Measurements from ENCODE around the gene FOXP1. TPM values are rescaled to one million over a fixed set of nuclear protein-coding genes. Genes with fewer than 3 reads are reported as not detected.

FOXP1 gene
- total and polyA plus RNA-seq, 2 donors (not counting 1 experiment from before 2014, with no cell fraction given), result 70.3 to 101 TPM

- no peak for DNase-seq (ENCODE audit: low read depth in 2 of 2)
- H3K36me3 ChIP-seq (ENCODE audit: control insufficient read depth, insufficient read depth, low read length), result no peaks in the 10 kb centered on the region
- H3K27ac ChIP-seq (ENCODE audit: insufficient read depth, low read length), result no peak overlapping the region
- no peak for TF ChIP-seq EZH2 (IDR thresholded peaks at IDR 0.05; ENCODE audit: low read length, missing control alignments)
- TF ChIP-seq, protein P1, sequence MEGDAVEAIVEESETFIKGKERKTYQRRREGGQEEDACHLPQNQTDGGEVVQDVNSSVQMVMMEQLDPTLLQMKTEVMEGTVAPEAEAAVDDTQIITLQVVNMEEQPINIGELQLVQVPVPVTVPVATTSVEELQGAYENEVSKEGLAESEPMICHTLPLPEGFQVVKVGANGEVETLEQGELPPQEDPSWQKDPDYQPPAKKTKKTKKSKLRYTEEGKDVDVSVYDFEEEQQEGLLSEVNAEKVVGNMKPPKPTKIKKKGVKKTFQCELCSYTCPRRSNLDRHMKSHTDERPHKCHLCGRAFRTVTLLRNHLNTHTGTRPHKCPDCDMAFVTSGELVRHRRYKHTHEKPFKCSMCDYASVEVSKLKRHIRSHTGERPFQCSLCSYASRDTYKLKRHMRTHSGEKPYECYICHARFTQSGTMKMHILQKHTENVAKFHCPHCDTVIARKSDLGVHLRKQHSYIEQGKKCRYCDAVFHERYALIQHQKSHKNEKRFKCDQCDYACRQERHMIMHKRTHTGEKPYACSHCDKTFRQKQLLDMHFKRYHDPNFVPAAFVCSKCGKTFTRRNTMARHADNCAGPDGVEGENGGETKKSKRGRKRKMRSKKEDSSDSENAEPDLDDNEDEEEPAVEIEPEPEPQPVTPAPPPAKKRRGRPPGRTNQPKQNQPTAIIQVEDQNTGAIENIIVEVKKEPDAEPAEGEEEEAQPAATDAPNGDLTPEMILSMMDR (conservative IDR thresholded peaks at IDR 0.05 in 1 of 2, IDR thresholded peaks at IDR 0.05 in 1 of 2; ENCODE audit: low read depth in 1 of 2, low read length in 2 of 2), result no peak
- no peak overlapping the region for H3K4me3 ChIP-seq (replicated peaks in 1 of 4; ENCODE audit: control extremely low read depth in 1 of 4, insufficient read depth in 1 of 4, low read depth in 3 of 4, low read length in 4 of 4)
- H3K9ac ChIP-seq (ENCODE audit: insufficient read depth, low read length), result no peak overlapping the region
- no peaks in the 10 kb centered on the region for H3K9me3 ChIP-seq (ENCODE audit: control insufficient read depth, insufficient read depth, low read depth, low read length)
- no peak overlapping the region for H3K4me2 ChIP-seq (ENCODE audit: extremely low read depth, insufficient read depth, low read length)
- H3K79me2 ChIP-seq (ENCODE audit: control insufficient read depth, insufficient read depth, low read length), result peaks cover 65% of the 10 kb centered on the region
- H2AFZ ChIP-seq (ENCODE audit: low read length), result no peak overlapping the region
- no peaks in the 10 kb centered on the region for H4K20me1 ChIP-seq (ENCODE audit: control insufficient read depth, extremely low read depth, insufficient read depth, low read length)
- no peaks in the 10 kb centered on the region for H3K27me3 ChIP-seq (ENCODE audit: control insufficient read depth, insufficient read depth, low read length)
- H3K4me1 ChIP-seq (ENCODE audit: control insufficient read depth, extremely low read depth, insufficient read depth, low read length), result no peaks in the 10 kb centered on the region
Observed at GRCh38 chr3:71124048-71124447, 459.5 kb downstream of the FOXP1 start.

DNA sequence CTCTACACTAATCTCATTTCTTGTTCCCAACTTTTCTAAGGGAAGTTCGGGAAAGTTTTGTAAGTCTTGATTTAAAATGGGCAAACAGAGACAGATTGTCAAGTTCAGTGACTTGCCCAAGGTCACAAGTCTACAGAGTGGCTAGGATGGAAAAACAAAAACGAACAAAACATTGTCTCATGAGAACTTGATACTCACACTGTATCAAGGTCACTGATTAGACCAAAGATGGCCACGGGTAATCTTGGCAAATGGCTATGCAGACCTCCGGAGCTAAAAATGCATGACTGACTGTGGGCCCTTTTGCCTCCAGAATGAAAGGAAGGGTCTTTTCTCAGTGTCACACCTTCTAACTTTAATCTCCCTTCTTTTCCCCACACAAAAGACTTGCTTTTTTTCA, 460.9 kb downstream of the FOXP1 start:
- Histone ChIP-seq H3K36me3 (ENCODE audit: control insufficient read depth, insufficient read depth, low read length) (no peaks in the 10 kb centered on the region), H3K4me3 (replicated peaks in 1 of 4; ENCODE audit: control extremely low read depth in 1 of 4, insufficient read depth in 1 of 4, low read depth in 3 of 4, low read length in 4 of 4) (no peak overlapping the region), H3K4me1 (ENCODE audit: control insufficient read depth, extremely low read depth, insufficient read depth, low read length) (no peaks in the 10 kb centered on the region), H4K20me1 (ENCODE audit: control insufficient read depth, extremely low read depth, insufficient read depth, low read length) (no peaks in the 10 kb centered on the region), H3K27ac (ENCODE audit: insufficient read depth, low read length) (no peak overlapping the region), H3K4me2 (ENCODE audit: extremely low read depth, insufficient read depth, low read length) (no peak overlapping the region), H3K79me2 (ENCODE audit: control insufficient read depth, insufficient read depth, low read length) (peaks cover 54% of the 10 kb centered on the region), H3K27me3 (ENCODE audit: control insufficient read depth, insufficient read depth, low read length) (no peaks in the 10 kb centered on the region), H2AFZ (ENCODE audit: low read length) (no peak overlapping the region), H3K9ac (ENCODE audit: insufficient read depth, low read length) (no peak overlapping the region), H3K9me3 (ENCODE audit: control insufficient read depth, insufficient read depth, low read depth, low read length) (no peaks in the 10 kb centered on the region)
- no peak for DNase-seq (ENCODE audit: low read depth in 2 of 2)
- no peak for TF ChIP-seq EZH2 (IDR thresholded peaks at IDR 0.05; ENCODE audit: low read length, missing control alignments)
- TF ChIP-seq, protein P1 (conservative IDR thresholded peaks at IDR 0.05 in 1 of 2, IDR thresholded peaks at IDR 0.05 in 1 of 2; ENCODE audit: low read depth in 1 of 2, low read length in 2 of 2), result no peak

DNA sequence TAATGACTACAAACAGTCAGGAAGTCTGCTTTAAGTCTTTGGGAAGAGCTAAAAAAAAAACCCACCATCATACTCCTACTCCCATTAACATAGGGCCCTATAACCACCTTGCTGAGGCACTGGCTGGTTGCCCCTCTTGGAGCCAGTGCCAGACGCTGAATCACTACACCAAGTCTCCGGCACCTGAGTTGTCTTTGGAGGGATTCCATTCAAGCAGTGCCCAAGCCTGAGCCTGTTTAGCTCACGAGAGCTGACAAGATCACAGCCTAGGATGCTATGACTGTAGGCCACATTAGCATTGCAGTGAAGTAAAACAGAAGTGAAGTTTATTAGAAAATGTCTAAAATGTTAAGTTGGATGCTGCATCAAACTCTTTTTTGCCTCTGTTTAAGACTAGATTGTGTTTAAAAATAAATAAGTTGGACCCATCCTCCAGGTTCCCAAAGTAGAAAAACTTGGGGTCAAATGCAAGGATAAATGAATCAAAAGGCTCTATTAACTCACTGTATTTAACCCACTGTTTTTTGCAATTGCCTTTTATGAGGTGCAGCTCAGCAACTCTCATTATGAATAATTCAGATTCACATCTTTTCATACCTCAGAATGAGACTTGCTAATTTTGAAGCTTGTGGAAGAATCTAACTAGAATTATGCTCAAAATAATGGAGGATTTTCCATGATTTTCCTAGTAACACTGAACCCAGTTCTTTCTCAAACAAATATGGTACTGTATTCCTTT, 461.9 kb downstream of the FOXP1 start:
- H3K4me1 ChIP-seq (ENCODE audit: control insufficient read depth, extremely low read depth, insufficient read depth, low read length), result peaks cover 8% of the 10 kb centered on the region
- TF ChIP-seq, protein P1 (conservative IDR thresholded peaks at IDR 0.05 in 1 of 2, IDR thresholded peaks at IDR 0.05 in 1 of 2; ENCODE audit: low read depth in 1 of 2, low read length in 2 of 2), result no peak
- no peak for TF ChIP-seq EZH2 (IDR thresholded peaks at IDR 0.05; ENCODE audit: low read length, missing control alignments)
- peaks cover 50% of the 10 kb centered on the region for H3K79me2 ChIP-seq (ENCODE audit: control insufficient read depth, insufficient read depth, low read length)
- no peak overlapping the region for H3K27ac ChIP-seq (ENCODE audit: insufficient read depth, low read length)
- H3K27me3 ChIP-seq (ENCODE audit: control insufficient read depth, insufficient read depth, low read length), result no peaks in the 10 kb centered on the region
- no peaks in the 10 kb centered on the region for H3K36me3 ChIP-seq (ENCODE audit: control insufficient read depth, insufficient read depth, low read length)
- H3K4me3 ChIP-seq (replicated peaks in 1 of 4; ENCODE audit: control extremely low read depth in 1 of 4, insufficient read depth in 1 of 4, low read depth in 3 of 4, low read length in 4 of 4), result no peak overlapping the region
- peak in 1 of 2 donors; percentile 62 for DNase-seq (ENCODE audit: low read depth in 2 of 2)
- H3K9me3 ChIP-seq (ENCODE audit: control insufficient read depth, insufficient read depth, low read depth, low read length), result no peaks in the 10 kb centered on the region
- no peak overlapping the region for H2AFZ ChIP-seq (ENCODE audit: low read length)
- H3K9ac ChIP-seq (ENCODE audit: insufficient read depth, low read length), result no peak overlapping the region
- H4K20me1 ChIP-seq (ENCODE audit: control insufficient read depth, extremely low read depth, insufficient read depth, low read length), result no peaks in the 10 kb centered on the region
- H3K4me2 ChIP-seq (ENCODE audit: extremely low read depth, insufficient read depth, low read length), result no peak overlapping the region

Measured in fibroblast of lung (primary cell).